A673 (cell line): ENCODE data around the gene ENTREP1. TPM values are rescaled to one million over a fixed set of nuclear protein-coding genes. Genes with fewer than 3 reads are reported as not detected.

Source experiments
- BruUV-seq: library from RNA; stranded (reverse); fragments of 400-500 nt; replicated peaks from 2 replicates; lab custom pipeline; 2021; lab: Mats Ljungman, UMichigan
- CTCF ChIA-PET: fragments of 300-600 bp; sonication (Branson Sonifier 250); formaldehyde crosslinking; loops from one replicate; lab custom pipeline; 2022; ENCODE audit warnings: antibody characterized with exemption; lab: Charles Lee
- POLR2A ChIA-PET: fragments of 300-600 bp; sonication (Branson Sonifier 250); formaldehyde crosslinking; loops from one replicate; lab custom pipeline; 2022; ENCODE audit warnings: antibody characterized with exemption; ENCODE audit not compliant: low non-redundant PET; lab: Charles Lee
- DNase-seq: peaks from one replicate; pipeline ENCODE4 v3.0.0-alpha.2; 2015; ENCODE audit warnings: low spot score
- H3K27ac ChIP-seq: fragments of 200-600 bp; sonication (generic); 2 replicates; pipeline ENCODE4 v1.5.1; 2016; ENCODE audit warnings: mixed run types, low read depth, mild to moderate bottlenecking, mixed read lengths, antibody characterized with exemption, low read length; ENCODE audit not compliant: poor library complexity, severe bottlenecking
- H3K27me3 ChIP-seq: fragments of 200-600 bp; sonication (generic); replicated peaks from 2 replicates; pipeline ENCODE4 v1.6.1; 2017; ENCODE audit warnings: mixed run types, low read depth, mild to moderate bottlenecking, mixed read lengths, antibody characterized with exemption, low read length; ENCODE audit not compliant: insufficient read depth, poor library complexity
- H3K36me3 ChIP-seq: fragments of 200-600 bp; sonication (generic); 2 replicates; pipeline ENCODE4 v1.6.1; 2016; ENCODE audit warnings: mixed run types, mild to moderate bottlenecking, mixed read lengths, antibody characterized with exemption, low read length; ENCODE audit not compliant: insufficient read depth, poor library complexity, severe bottlenecking
- H3K4me1 ChIP-seq: fragments of 200-600 bp; sonication (generic); 2 replicates; pipeline ENCODE4 v1.6.1; 2017; ENCODE audit warnings: mixed run types, mild to moderate bottlenecking, mixed read lengths, antibody characterized with exemption, low read length; ENCODE audit not compliant: insufficient read depth, poor library complexity, severe bottlenecking
- H3K4me3 ChIP-seq: fragments of 200-600 bp; sonication (generic); 2 replicates; pipeline ENCODE4 v1.5.1; 2016; ENCODE audit warnings: low read depth, mixed run types, mild to moderate bottlenecking, mixed read lengths, low read length; ENCODE audit not compliant: poor library complexity, severe bottlenecking
- H3K9me3 ChIP-seq: fragments of 200-600 bp; sonication (generic); 2 replicates; pipeline ENCODE4 v1.6.1; 2016; ENCODE audit warnings: mixed run types, low read depth, mild to moderate bottlenecking, mixed read lengths, antibody characterized with exemption, low read length; ENCODE audit not compliant: poor library complexity, severe bottlenecking
- EZH2 ChIP-seq: fragments of 200-600 bp; sonication (generic); IDR thresholded peaks from 2 replicates; pipeline ENCODE4 v1.6.1; 2017; ENCODE audit warnings: borderline replicate concordance, low read depth, mild to moderate bottlenecking, mixed read lengths, antibody characterized with exemption, low read length; ENCODE audit not compliant: poor library complexity, severe bottlenecking
- intact Hi-C: fragments of 100-400 bp; cut with micrococcal nuclease; formaldehyde crosslinking; loops from one replicate; pipeline ENCODE4 v1.10.0; 2022; ENCODE audit not compliant: unreplicated experiment
- total RNA-seq: library from RNA; stranded (reverse); gene quantifications from 2 replicates; pipeline ENCODE4 v1.2.3, GENCODE V29; 2021
- TF ChIP-seq, protein P1 (sequence below): fragments of 300-800, 200-600 bp; sonication (generic); conservative IDR thresholded peaks from 2 replicates; pipeline ENCODE4 v1.5.1; 2017; ENCODE audit warnings: low read depth, mild to moderate bottlenecking, antibody characterized with exemption, low read length, moderate library complexity, mixed read lengths

Gene ENTREP1
- total RNA-seq, 1 experiment from 2014 or later = not detected

DNA sequence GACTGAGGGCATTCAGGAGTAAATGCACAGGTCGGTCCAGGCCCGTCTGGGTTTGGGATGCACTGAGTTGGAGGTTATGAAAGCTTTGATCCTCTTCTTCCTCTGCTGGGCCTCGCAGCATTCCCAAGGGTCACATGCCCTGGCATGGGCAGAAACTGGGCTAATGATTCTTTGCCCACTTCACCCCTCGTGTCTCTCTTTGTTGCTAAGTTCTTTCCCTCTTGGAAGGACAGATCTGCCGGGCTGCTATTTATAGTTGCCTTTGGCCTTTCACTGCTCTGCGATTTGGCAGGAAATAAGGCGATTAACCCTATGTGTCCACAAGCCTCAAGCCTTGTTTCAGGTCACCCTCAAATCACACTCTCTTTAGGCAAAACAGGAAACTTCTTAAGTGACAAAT, 66.9 kb downstream of the ENTREP1 start:
- ChIA-PET POLR2A (no interaction called here), CTCF (no interaction called here)
- Histone ChIP-seq H3K27ac (no peak overlapping the region), H3K36me3 (no peaks in the 10 kb centered on the region), H3K4me1 (no peaks in the 10 kb centered on the region), H3K27me3 (peaks cover 28% of the 10 kb centered on the region), H3K9me3 (no peaks in the 10 kb centered on the region), H3K4me3 (no peak overlapping the region)
- TF ChIP-seq, protein P1, sequence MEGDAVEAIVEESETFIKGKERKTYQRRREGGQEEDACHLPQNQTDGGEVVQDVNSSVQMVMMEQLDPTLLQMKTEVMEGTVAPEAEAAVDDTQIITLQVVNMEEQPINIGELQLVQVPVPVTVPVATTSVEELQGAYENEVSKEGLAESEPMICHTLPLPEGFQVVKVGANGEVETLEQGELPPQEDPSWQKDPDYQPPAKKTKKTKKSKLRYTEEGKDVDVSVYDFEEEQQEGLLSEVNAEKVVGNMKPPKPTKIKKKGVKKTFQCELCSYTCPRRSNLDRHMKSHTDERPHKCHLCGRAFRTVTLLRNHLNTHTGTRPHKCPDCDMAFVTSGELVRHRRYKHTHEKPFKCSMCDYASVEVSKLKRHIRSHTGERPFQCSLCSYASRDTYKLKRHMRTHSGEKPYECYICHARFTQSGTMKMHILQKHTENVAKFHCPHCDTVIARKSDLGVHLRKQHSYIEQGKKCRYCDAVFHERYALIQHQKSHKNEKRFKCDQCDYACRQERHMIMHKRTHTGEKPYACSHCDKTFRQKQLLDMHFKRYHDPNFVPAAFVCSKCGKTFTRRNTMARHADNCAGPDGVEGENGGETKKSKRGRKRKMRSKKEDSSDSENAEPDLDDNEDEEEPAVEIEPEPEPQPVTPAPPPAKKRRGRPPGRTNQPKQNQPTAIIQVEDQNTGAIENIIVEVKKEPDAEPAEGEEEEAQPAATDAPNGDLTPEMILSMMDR = no peak
- TF ChIP-seq EZH2 = no peak
- no peak for DNase-seq
- intact Hi-C loops = no loop called here
- BruUV-seq = no TSS peak

DNA sequence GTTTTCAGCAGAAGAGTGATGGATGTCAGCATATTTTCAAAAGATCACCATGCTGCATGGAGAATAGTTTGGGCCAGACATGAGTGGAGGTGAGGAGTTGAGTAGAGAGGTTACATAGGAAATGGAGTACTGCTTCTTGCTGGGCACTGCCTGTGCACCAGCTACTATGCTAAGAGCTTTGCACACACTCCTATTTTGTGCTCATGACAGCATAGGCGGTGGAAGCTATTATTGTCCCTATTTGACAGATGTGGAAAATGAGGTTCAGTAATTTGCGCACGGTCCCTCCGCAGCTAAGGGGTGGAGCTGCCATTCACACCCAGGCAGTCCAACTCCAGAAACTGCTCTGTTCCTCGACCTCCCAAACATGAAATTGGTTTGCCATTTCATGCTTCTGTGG, 67.8 kb downstream of the ENTREP1 start:
- Histone ChIP-seq H3K36me3 (no peaks in the 10 kb centered on the region), H3K27me3 (peaks cover 28% of the 10 kb centered on the region), H3K4me3 (no peak overlapping the region), H3K9me3 (no peaks in the 10 kb centered on the region), H3K4me1 (no peaks in the 10 kb centered on the region), H3K27ac (no peak overlapping the region)
- TF ChIP-seq EZH2 = no peak
- TF ChIP-seq, protein P1 = no peak
- ChIA-PET POLR2A (no interaction called here), CTCF (no interaction called here)
- BruUV-seq = no TSS peak
- no peak for DNase-seq
- intact Hi-C loops = no loop called here

DNA sequence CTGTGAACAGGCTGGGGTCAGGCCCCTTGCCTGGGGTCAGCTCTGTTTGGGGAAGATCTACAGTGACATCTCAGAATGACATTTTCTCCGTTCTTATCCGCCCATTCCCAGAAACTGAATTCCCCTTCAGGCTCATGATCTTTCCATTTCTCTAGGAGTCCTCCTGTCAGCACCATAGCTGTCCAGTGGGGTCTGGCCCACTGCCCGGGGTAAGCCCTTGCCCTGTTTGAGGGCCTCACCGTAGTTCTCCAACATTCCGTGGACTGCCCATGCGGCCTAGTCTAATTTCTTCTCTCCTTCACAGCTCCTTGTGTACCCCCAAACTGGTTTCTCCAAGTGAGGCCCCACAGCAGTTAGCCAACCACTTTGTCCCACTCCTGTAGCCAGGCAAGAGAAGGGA, 68.4 kb downstream of the ENTREP1 start:
- no peaks in the 10 kb centered on the region for H3K9me3 ChIP-seq
- H3K27me3 ChIP-seq = peaks cover 22% of the 10 kb centered on the region
- H3K4me3 ChIP-seq = no peak overlapping the region
- BruUV-seq = no TSS peak
- CTCF ChIA-PET = interaction anchor here (0.6 kb wide), 1 partner anchor 339 kb away, joined by 3 read pairs; no protein-coding TSS in a partner anchor
- intact Hi-C loops = no loop called here
- no peaks in the 10 kb centered on the region for H3K36me3 ChIP-seq
- TF ChIP-seq, protein P1 = no peak
- TF ChIP-seq EZH2 = no peak
- no peak for DNase-seq
- POLR2A ChIA-PET = no interaction called here
- no peaks in the 10 kb centered on the region for H3K4me1 ChIP-seq
- no peak overlapping the region for H3K27ac ChIP-seq
